HFFc6 (cell line): ENCODE measurements around the gene NGLY1. TPM values are rescaled to one million over a fixed set of nuclear protein-coding genes. Genes with fewer than 3 reads are reported as not detected.

Experiments used
- DNase-seq: peaks from one replicate; pipeline ENCODE4 v3.0.0-alpha.2; 2018
- H3K27ac Mint-ChIP-seq: 2 replicates; pipeline ENCODE4 v1.8.0; 2020; ENCODE audit warnings: mild to moderate bottlenecking, mixed read lengths
- H3K27me3 Mint-ChIP-seq: 2 replicates; pipeline ENCODE4 v1.8.0; 2021; ENCODE audit warnings: mild to moderate bottlenecking, moderate library complexity, mixed read lengths; ENCODE audit not compliant: insufficient read depth
- H3K36me3 Mint-ChIP-seq: 2 replicates; pipeline ENCODE4 v1.8.0; 2021; ENCODE audit warnings: low read depth, mixed read lengths
- H3K4me1 Mint-ChIP-seq: 2 replicates; pipeline ENCODE4 v1.8.0; 2020; ENCODE audit warnings: low read depth, mixed read lengths
- H3K4me3 Mint-ChIP-seq: 2 replicates; pipeline ENCODE4 v1.8.0; 2020; ENCODE audit warnings: mild to moderate bottlenecking, moderate library complexity, mixed read lengths
- H3K9me3 Mint-ChIP-seq: 2 replicates; pipeline ENCODE4 v1.8.0; 2020; ENCODE audit warnings: mild to moderate bottlenecking, mixed read lengths
- CTCF ChIP-seq: fragments of 200-600 bp; sonication (generic); IDR thresholded peaks from 2 replicates; pipeline ENCODE4 v1.5.0; 2021; ENCODE audit warnings: antibody characterized with exemption, mild to moderate bottlenecking
- total RNA-seq, 6 experiments: library from RNA; stranded (reverse); fragmentation: NEBNext Ultra II Directional; extraction: Animal tissue kit (Norgen Biotek cat#: 25700); gene quantifications; 2 replicates in 1 of 6; 3 replicates in 5 of 6; pipeline ENCODE4 v1.2.3, GENCODE V29; 2021

NGLY1 gene
- total RNA-seq, 6 experiments from 2014 or later: 21.7 to 27.6 (median 24.3) TPM

DNA sequence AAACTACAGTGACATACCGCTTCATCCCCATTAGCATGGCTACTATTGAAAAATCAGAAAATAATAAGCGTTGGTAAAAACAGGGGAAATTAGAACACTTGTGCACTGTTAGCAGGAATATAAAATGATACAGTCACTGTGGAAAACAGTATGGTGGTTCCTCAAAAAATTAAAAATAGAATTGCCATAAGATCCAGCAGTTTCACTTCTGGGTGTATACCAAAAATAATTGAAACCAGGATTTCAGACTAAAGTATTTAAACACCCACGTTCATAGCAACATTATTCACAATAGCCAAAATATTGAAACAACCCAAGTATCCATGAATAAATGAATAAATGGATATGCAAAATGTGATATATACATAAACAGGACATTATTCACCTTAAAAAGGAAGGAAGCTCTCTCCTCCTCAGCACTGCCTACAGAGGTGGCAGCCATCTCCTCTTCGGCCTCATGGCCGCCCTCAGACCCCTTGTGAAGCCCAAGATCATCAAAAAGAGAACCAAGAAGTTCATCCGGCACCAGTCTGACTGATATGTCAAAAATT, 34.1 kb downstream of the NGLY1 start:
- no peaks in the 10 kb centered on the region; the same call in 1 of the 2 replicates for H3K27me3 Mint-ChIP-seq
- no peak for DNase-seq
- no peaks in the 10 kb centered on the region for H3K9me3 Mint-ChIP-seq
- TF ChIP-seq CTCF: no peak
- peaks cover 29% of the 10 kb centered on the region for H3K36me3 Mint-ChIP-seq
- H3K4me3 Mint-ChIP-seq: no peak overlapping the region
- H3K27ac Mint-ChIP-seq: no peak overlapping the region
- peaks cover 10% of the 10 kb centered on the region for H3K4me1 Mint-ChIP-seq

DNA sequence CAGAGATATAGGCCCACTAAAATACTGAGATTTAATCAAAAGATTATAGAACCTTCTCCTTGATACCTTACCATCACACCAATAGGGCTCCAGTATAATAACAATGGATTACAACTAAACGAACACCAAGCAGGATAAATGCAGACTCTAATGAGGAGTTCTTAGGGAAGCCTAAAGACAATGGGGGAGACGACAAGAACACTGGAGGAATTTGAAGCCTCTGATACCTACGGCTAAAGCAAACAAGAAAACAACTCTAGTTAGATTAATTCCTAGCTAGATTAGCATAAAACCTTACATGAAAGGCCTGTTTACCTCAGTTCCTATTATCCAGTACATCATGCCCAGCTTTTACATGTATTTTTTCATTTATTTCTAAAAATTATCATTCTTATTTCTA, 35.1 kb downstream of the NGLY1 start:
- Mint-ChIP-seq H3K9me3 (no peaks in the 10 kb centered on the region), H3K27me3 (no peaks in the 10 kb centered on the region; the same call in 1 of the 2 replicates), H3K27ac (no peak overlapping the region), H3K4me1 (peaks cover 10% of the 10 kb centered on the region), H3K36me3 (peaks cover 29% of the 10 kb centered on the region), H3K4me3 (no peak overlapping the region)
- TF ChIP-seq CTCF: no peak
- DNase-seq: no peak

- H3K4me1 Mint-ChIP-seq: peaks cover 10% of the 10 kb centered on the region
- TF ChIP-seq CTCF: no peak
- 0 out of 2 replicates have a peak overlapping the region, but pooled peaks have one; percentile 6 for H3K27ac Mint-ChIP-seq
- no peaks in the 10 kb centered on the region; the same call in 1 of the 2 replicates for H3K27me3 Mint-ChIP-seq
- H3K36me3 Mint-ChIP-seq: peaks cover 29% of the 10 kb centered on the region
- H3K9me3 Mint-ChIP-seq: no peaks in the 10 kb centered on the region
- no peak for DNase-seq
- H3K4me3 Mint-ChIP-seq: no peak overlapping the region
Measured at GRCh38 chr3:25747033-25747432, 36.2 kb downstream of the NGLY1 start.

- no peak overlapping the region for H3K27ac Mint-ChIP-seq
- H3K27me3 Mint-ChIP-seq: no peaks in the 10 kb centered on the region; the same call in 1 of the 2 replicates
- TF ChIP-seq CTCF: no peak
- DNase-seq: no peak
- no peaks in the 10 kb centered on the region for H3K9me3 Mint-ChIP-seq
- H3K4me1 Mint-ChIP-seq: peaks cover 10% of the 10 kb centered on the region
- peaks cover 21% of the 10 kb centered on the region for H3K36me3 Mint-ChIP-seq
- no peak overlapping the region for H3K4me3 Mint-ChIP-seq
Measured at GRCh38 chr3:25744470-25744869, 38.8 kb downstream of the NGLY1 start.

- DNase-seq: no peak
- no peak overlapping the region for H3K4me3 Mint-ChIP-seq
- H3K4me1 Mint-ChIP-seq: peaks cover 12% of the 10 kb centered on the region
- no peak overlapping the region for H3K27ac Mint-ChIP-seq
- TF ChIP-seq CTCF: no peak
- no peaks in the 10 kb centered on the region; the same call in 1 of the 2 replicates for H3K36me3 Mint-ChIP-seq
- H3K27me3 Mint-ChIP-seq: no peaks in the 10 kb centered on the region
- no peaks in the 10 kb centered on the region for H3K9me3 Mint-ChIP-seq
Measured at GRCh38 chr3:25728101-25728500, 55.1 kb downstream of the NGLY1 start.
